Fibroblast of lung (primary cell): ENCODE measurements around the gene ANO2. TPM values are rescaled to one million over a fixed set of nuclear protein-coding genes. Genes with fewer than 3 reads are reported as not detected.

ENCODE experiments used
- DNase-seq, 2 donors: peaks; one replicate each; pipeline versions ENCODE4 v3.0.0 to v3.0.0-alpha.2; 2010; ENCODE audit warnings: low read depth in 2 of 2
- H2AFZ ChIP-seq: 2 replicates; pipeline ENCODE4 v1.5.1; 2012; ENCODE audit warnings: low read length, control low read depth, inconsistent platforms
- H3K27ac ChIP-seq: 2 replicates; pipeline ENCODE4 v1.5.1; 2011; ENCODE audit warnings: low read length, control low read depth; ENCODE audit not compliant: insufficient read depth
- H3K27me3 ChIP-seq: 2 replicates; pipeline ENCODE4 v1.5.1; 2011; ENCODE audit warnings: mild to moderate bottlenecking, low read length; ENCODE audit not compliant: control insufficient read depth, insufficient read depth
- H3K36me3 ChIP-seq: 2 replicates; pipeline ENCODE4 v1.5.1; 2011; ENCODE audit warnings: low read length; ENCODE audit not compliant: control insufficient read depth, insufficient read depth
- H3K4me1 ChIP-seq: 2 replicates; pipeline ENCODE4 v1.5.1; 2011; ENCODE audit warnings: low read length; ENCODE audit not compliant: control insufficient read depth, insufficient read depth; ENCODE audit errors: extremely low read depth
- H3K4me2 ChIP-seq: 2 replicates; pipeline ENCODE4 v1.5.1; 2011; ENCODE audit warnings: low read length, control low read depth; ENCODE audit not compliant: insufficient read depth; ENCODE audit errors: extremely low read depth
- H3K4me3 ChIP-seq, 4 experiments: fragments of 200-600 bp in 1 of 4; sonication (generic) in 1 of 4; replicated peaks in 1 of 4; 2 replicates each; pipeline ENCODE4 v1.5.1; 2011 to 2016; ENCODE audit warnings: low read length in 4 of 4, low read depth in 3 of 4, mild to moderate bottlenecking in 3 of 4, control low read depth in 2 of 4, inconsistent platforms in 1 of 4, mixed read lengths in 1 of 4; ENCODE audit not compliant: insufficient read depth in 1 of 4; ENCODE audit errors: control extremely low read depth in 1 of 4
- H3K79me2 ChIP-seq: 2 replicates; pipeline ENCODE4 v1.5.1; 2012; ENCODE audit warnings: mild to moderate bottlenecking, low read length, inconsistent platforms; ENCODE audit not compliant: control insufficient read depth, insufficient read depth
- H3K9ac ChIP-seq: 2 replicates; pipeline ENCODE4 v1.5.1; 2011; ENCODE audit warnings: mild to moderate bottlenecking, low read length, control low read depth; ENCODE audit not compliant: insufficient read depth
- H3K9me3 ChIP-seq: 2 replicates; pipeline ENCODE4 v1.5.1; 2012; ENCODE audit warnings: low read depth, low read length; ENCODE audit not compliant: control insufficient read depth, insufficient read depth
- H4K20me1 ChIP-seq: 2 replicates; pipeline ENCODE4 v1.5.1; 2011; ENCODE audit warnings: low read length; ENCODE audit not compliant: control insufficient read depth, insufficient read depth; ENCODE audit errors: extremely low read depth
- EZH2 ChIP-seq: IDR thresholded peaks from 2 replicates; pipeline ENCODE4 v1.5.1; 2012; ENCODE audit warnings: low read length, control low read depth, mild to moderate bottlenecking; ENCODE audit errors: missing control alignments
- polyA plus RNA-seq, 2 donors: library from polyadenylated mRNA; depleted of rRNA in 1 of 2; stranded (reverse) in 1 of 2; unstranded in 1 of 2; fragments of >200 nt; gene quantifications; 2 replicates each; pipeline ENCODE4 v1.2.1, GENCODE V29; 2011 to 2012; ENCODE audit warnings: missing spikeins in 1 of 2
- total RNA-seq: library from RNA; depleted of rRNA; stranded (reverse); fragments of >200 nt; gene quantifications from 2 replicates; pipeline ENCODE4 v1.2.1, GENCODE V29; 2014
- TF ChIP-seq, protein P1 (sequence below), 2 donors: IDR thresholded peaks in 1 of 2; conservative IDR thresholded peaks in 1 of 2; 1 replicate in 1 of 2; 2 replicates in 1 of 2; pipeline ENCODE4 v1.5.1; 2011 to 2012; ENCODE audit warnings: low read length in 2 of 2, control low read depth in 1 of 2, inconsistent platforms in 1 of 2, low read depth in 1 of 2, mild to moderate bottlenecking in 1 of 2

ANO2 gene
- total and polyA plus RNA-seq, 2 donors (not counting 1 experiment from before 2014, with no cell fraction given) = 0.15 to 0.17 TPM

DNA sequence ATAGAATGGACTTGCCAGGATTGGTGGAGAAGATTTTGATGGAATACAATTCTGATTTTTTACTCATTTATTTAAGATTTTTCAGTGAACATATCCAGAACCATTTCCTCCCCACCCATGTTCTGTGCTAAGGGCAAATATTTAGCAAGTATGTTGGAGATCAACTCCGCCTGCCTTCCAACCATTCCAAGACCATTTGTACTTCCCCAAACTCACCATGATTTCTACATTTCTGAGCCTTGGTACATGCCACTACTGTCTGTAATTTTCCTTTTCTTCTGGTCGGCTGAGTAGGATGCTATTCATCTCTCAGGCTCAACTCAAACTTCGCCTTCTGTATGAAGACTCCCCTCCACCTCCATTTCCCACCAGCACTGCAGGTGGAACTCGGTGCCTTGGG lies 362.5 kb downstream of the ANO2 start:
- TF ChIP-seq, protein P1, sequence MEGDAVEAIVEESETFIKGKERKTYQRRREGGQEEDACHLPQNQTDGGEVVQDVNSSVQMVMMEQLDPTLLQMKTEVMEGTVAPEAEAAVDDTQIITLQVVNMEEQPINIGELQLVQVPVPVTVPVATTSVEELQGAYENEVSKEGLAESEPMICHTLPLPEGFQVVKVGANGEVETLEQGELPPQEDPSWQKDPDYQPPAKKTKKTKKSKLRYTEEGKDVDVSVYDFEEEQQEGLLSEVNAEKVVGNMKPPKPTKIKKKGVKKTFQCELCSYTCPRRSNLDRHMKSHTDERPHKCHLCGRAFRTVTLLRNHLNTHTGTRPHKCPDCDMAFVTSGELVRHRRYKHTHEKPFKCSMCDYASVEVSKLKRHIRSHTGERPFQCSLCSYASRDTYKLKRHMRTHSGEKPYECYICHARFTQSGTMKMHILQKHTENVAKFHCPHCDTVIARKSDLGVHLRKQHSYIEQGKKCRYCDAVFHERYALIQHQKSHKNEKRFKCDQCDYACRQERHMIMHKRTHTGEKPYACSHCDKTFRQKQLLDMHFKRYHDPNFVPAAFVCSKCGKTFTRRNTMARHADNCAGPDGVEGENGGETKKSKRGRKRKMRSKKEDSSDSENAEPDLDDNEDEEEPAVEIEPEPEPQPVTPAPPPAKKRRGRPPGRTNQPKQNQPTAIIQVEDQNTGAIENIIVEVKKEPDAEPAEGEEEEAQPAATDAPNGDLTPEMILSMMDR (conservative IDR thresholded peaks at IDR 0.05 in 1 of 2, IDR thresholded peaks at IDR 0.05 in 1 of 2; ENCODE audit: low read depth in 1 of 2, low read length in 2 of 2) = no peak
- no peak for TF ChIP-seq EZH2
- Histone ChIP-seq H3K36me3 (no peaks in the 10 kb centered on the region), H2AFZ (no peak overlapping the region)

GRCh38 chr12:5582018-5582417 lies 363.0 kb downstream of the ANO2 start:
- no peak for DNase-seq
- no peaks in the 10 kb centered on the region for H3K4me1 ChIP-seq

More for the DNA sequence above, 362.5 kb downstream of the ANO2 start:
- Histone ChIP-seq H4K20me1 (no peaks in the 10 kb centered on the region), H3K4me3 (no peak overlapping the region), H3K79me2 (no peaks in the 10 kb centered on the region), H3K9me3 (no peaks in the 10 kb centered on the region), H3K27ac (no peak overlapping the region), H3K27me3 (no peaks in the 10 kb centered on the region), H3K9ac (no peak overlapping the region), H3K4me2 (no peak overlapping the region), H3K4me1 (no peaks in the 10 kb centered on the region)
- no peak for DNase-seq

GRCh38 chr12:5581616-5582015 lies 363.4 kb downstream of the ANO2 start:
- Histone ChIP-seq H3K79me2 (no peaks in the 10 kb centered on the region), H3K4me1 (no peaks in the 10 kb centered on the region), H3K4me3 (no peak overlapping the region), H3K27me3 (no peaks in the 10 kb centered on the region), H3K4me2 (no peak overlapping the region), H4K20me1 (no peaks in the 10 kb centered on the region), H3K36me3 (no peaks in the 10 kb centered on the region), H3K27ac (no peak overlapping the region), H3K9ac (no peak overlapping the region), H2AFZ (no peak overlapping the region), H3K9me3 (no peaks in the 10 kb centered on the region)
- no peak for TF ChIP-seq EZH2
- TF ChIP-seq, protein P1 (conservative IDR thresholded peaks at IDR 0.05 in 1 of 2, IDR thresholded peaks at IDR 0.05 in 1 of 2; ENCODE audit: low read depth in 1 of 2, low read length in 2 of 2) = no peak
- DNase-seq = no peak

More at GRCh38 chr12:5582018-5582417, 363.0 kb downstream of the ANO2 start:
- H3K79me2 ChIP-seq = no peaks in the 10 kb centered on the region
- no peak for TF ChIP-seq EZH2
- TF ChIP-seq, protein P1 (conservative IDR thresholded peaks at IDR 0.05 in 1 of 2, IDR thresholded peaks at IDR 0.05 in 1 of 2; ENCODE audit: low read depth in 1 of 2, low read length in 2 of 2) = no peak
- H3K9ac ChIP-seq = no peak overlapping the region
- no peak overlapping the region for H3K4me3 ChIP-seq
- no peaks in the 10 kb centered on the region for H4K20me1 ChIP-seq
- no peaks in the 10 kb centered on the region for H3K27me3 ChIP-seq
- H3K4me2 ChIP-seq = no peak overlapping the region
- H3K36me3 ChIP-seq = no peaks in the 10 kb centered on the region
- H3K27ac ChIP-seq = no peak overlapping the region
- no peaks in the 10 kb centered on the region for H3K9me3 ChIP-seq
- H2AFZ ChIP-seq = no peak overlapping the region
